ENCODE data around the gene KRT35. TPM values are rescaled to one million over a fixed set of nuclear protein-coding genes. Genes with fewer than 3 reads are reported as not detected.
A peak's percentile ranks its signal among the peaks of the same experiment; 100 is the strongest.

KRT35 gene
- total RNA-seq, 1 experiment from 2014 or later = not detected

DNA sequence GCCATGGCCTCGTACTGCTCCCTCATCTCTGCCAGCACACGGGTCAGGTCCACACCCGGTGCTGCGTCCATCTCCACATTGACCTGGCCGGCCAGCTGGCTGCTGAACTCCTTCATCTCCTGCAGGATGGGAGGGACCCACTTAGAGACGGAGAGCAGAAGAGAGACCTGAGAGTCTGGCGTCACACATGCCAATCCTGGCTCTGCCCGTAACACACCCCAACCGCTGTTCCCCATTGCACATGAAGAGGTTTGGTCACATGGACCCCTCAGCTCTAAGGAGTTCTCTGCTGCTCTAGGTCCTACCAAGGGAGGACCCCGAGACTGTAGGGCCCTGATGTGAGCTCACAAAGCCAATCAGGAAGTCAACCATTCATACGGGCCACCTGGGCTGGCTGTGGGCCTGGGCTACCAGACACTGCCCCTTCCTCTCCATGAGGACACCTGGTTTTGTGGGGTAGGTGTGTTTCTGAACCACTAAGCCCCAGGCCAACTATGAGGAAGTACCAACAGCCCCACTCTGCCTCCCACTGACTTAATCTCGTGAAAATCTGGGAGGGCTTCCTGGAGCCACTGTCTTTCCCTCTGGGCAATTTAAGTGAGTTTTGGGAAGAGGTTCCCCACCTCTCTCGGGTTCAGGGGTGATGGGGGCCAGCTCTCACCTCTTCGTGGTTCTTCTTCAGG lies 35.3 kb upstream of the KRT35 start:
- Mint-ChIP-seq H3K27me3 (ENCODE audit: unreplicated experiment) (no peaks in the 10 kb centered on the region), H3K36me3 (ENCODE audit: insufficient read depth, unreplicated experiment) (peaks cover 95% of the 10 kb centered on the region), H3K9me3 (ENCODE audit: low read depth, unreplicated experiment) (no peaks in the 10 kb centered on the region), H3K4me3 (ENCODE audit: low read depth, unreplicated experiment) (no peak overlapping the region), H3K4me1 (ENCODE audit: low read depth, unreplicated experiment) (peaks cover 39% of the 10 kb centered on the region), H3K27ac (ENCODE audit: unreplicated experiment) (no peak overlapping the region)
- intact Hi-C loops (cut with micrococcal nuclease; ENCODE audit: unreplicated experiment) = no loop called here
- CTCF ChIA-PET = interaction anchor here (0.6 to 19.2 kb wide), 3 partner anchors 11 to 151 kb away, joined by 4 to 471 read pairs (median 7); partner anchors contain the start of gene KRT13
- no TSS peak for BruUV-seq (replicated peaks)
- TF ChIP-seq CTCF (IDR thresholded peaks at IDR 0.05; ENCODE audit: unreplicated experiment) = no peak
- no peak for DNase-seq

DNA sequence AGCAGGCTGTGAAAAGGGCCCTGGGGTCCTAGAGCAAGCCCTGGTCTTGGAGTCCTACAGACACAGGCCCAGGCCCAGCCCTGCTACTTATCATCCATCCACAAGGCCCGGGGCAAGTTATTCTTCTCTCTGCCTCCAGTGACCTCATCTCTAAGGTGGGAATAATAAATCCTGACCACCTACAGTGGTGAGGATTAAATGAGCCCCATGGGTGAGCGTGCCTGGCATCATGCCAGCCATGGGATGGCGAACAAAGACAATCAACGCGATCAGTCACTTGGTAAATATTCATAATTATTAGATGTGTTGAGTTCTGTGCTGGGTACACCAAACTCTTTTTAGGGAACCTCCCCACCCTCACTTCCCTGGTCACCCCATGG lies 32.2 kb upstream of the KRT35 start:
- Mint-ChIP-seq H3K4me3 (ENCODE audit: low read depth, unreplicated experiment) (no peak overlapping the region), H3K27ac (ENCODE audit: unreplicated experiment) (peak overlapping the region; percentile 31), H3K9me3 (ENCODE audit: low read depth, unreplicated experiment) (no peaks in the 10 kb centered on the region), H3K27me3 (ENCODE audit: unreplicated experiment) (no peaks in the 10 kb centered on the region), H3K36me3 (ENCODE audit: insufficient read depth, unreplicated experiment) (peaks cover 73% of the 10 kb centered on the region), H3K4me1 (ENCODE audit: low read depth, unreplicated experiment) (peaks cover 19% of the 10 kb centered on the region)
- intact Hi-C loops (cut with micrococcal nuclease; ENCODE audit: unreplicated experiment) = no loop called here
- no TSS peak for BruUV-seq (replicated peaks)
- TF ChIP-seq CTCF (IDR thresholded peaks at IDR 0.05; ENCODE audit: unreplicated experiment) = no peak
- DNase-seq = no peak
- CTCF ChIA-PET = interaction anchor here (0.8 to 1.5 kb wide), 2 partner anchors 12 to 95 kb away, joined by 3 read pairs; no protein-coding TSS in a partner anchor

DNA sequence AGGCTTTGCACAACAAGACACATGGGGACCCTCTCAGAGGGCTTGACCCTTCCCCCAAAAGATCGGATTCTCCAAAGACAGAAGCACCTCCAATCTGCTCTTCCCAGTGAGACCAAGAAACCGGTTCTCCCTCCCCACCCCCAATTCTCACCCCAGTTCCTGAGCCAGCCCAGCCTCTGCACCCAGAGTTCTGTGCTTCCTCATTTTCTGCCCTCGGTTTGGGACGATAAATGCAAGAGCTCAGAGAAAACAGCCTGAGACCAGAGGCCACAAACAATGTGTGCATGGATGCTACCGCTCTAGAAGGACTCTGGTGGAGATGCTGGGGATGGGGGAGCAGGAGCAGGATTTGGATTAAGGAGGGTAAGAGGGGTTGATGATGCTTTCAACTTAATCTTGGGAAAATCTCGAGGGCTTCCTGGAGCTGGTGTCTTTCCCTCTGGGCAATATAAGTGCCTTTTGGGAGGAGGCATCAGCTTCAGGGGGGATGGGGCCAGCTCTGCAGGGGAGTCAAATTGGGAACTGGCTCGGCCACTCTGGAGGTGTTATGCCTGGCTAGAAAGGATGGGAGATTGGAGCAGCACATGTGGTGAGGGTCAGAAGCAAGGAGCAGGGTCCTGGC lies 31.7 kb upstream of the KRT35 start:
- TF ChIP-seq CTCF (IDR thresholded peaks at IDR 0.05; ENCODE audit: unreplicated experiment) = no peak
- no peaks in the 10 kb centered on the region for H3K9me3 Mint-ChIP-seq (ENCODE audit: low read depth, unreplicated experiment)
- H3K27me3 Mint-ChIP-seq (ENCODE audit: unreplicated experiment) = no peaks in the 10 kb centered on the region
- peak overlapping the region; percentile 31 for H3K27ac Mint-ChIP-seq (ENCODE audit: unreplicated experiment)
- no TSS peak for BruUV-seq (replicated peaks)
- CTCF ChIA-PET = interaction anchor here (0.8 to 1.3 kb wide), 3 partner anchors 11 to 36 kb away, joined by 3 to 4 read pairs (median 3); no protein-coding TSS in a partner anchor
- H3K36me3 Mint-ChIP-seq (ENCODE audit: insufficient read depth, unreplicated experiment) = peaks cover 70% of the 10 kb centered on the region
- H3K4me3 Mint-ChIP-seq (ENCODE audit: low read depth, unreplicated experiment) = no peak overlapping the region
- DNase-seq = no peak
- H3K4me1 Mint-ChIP-seq (ENCODE audit: low read depth, unreplicated experiment) = peaks cover 21% of the 10 kb centered on the region
- intact Hi-C loops (cut with micrococcal nuclease; ENCODE audit: unreplicated experiment) = no loop called here

GRCh38 chr17:41511716-41512115 lies 30.8 kb upstream of the KRT35 start:
- Mint-ChIP-seq H3K36me3 (ENCODE audit: insufficient read depth, unreplicated experiment) (peaks cover 61% of the 10 kb centered on the region), H3K9me3 (ENCODE audit: low read depth, unreplicated experiment) (no peaks in the 10 kb centered on the region), H3K27ac (ENCODE audit: unreplicated experiment) (no peak overlapping the region), H3K4me1 (ENCODE audit: low read depth, unreplicated experiment) (peaks cover 29% of the 10 kb centered on the region), H3K27me3 (ENCODE audit: unreplicated experiment) (no peaks in the 10 kb centered on the region), H3K4me3 (ENCODE audit: low read depth, unreplicated experiment) (no peak overlapping the region)
- CTCF ChIA-PET = interaction anchor here (1.3 kb wide), 1 partner anchor 37 kb away, joined by 4 read pairs; no protein-coding TSS in a partner anchor
- TF ChIP-seq CTCF (IDR thresholded peaks at IDR 0.05; ENCODE audit: unreplicated experiment) = no peak
- BruUV-seq (replicated peaks) = no TSS peak
- no peak for DNase-seq
- intact Hi-C loops (cut with micrococcal nuclease; ENCODE audit: unreplicated experiment) = no loop called here

Data from Calu3 (cell line).